Activated naive CD8-positive, alpha-beta T cell treated with anti-CD3 and anti-CD28 coated beads for 36 hours (primary cell): ENCODE measurements around the gene RAD54L. TPM values are rescaled to one million over a fixed set of nuclear protein-coding genes. Genes with fewer than 3 reads are reported as not detected.
A peak's percentile ranks its signal among the peaks of the same experiment; 100 is the strongest.

Experiments
- DNase-seq: peaks from one replicate; pipeline ENCODE4 v3.0.0; 2021
- H3K27ac Mint-ChIP-seq: one replicate; pipeline ENCODE4 v1.8.0; 2022; ENCODE audit warnings: mild to moderate bottlenecking, moderate library complexity, mixed read lengths
- H3K27me3 Mint-ChIP-seq: one replicate; pipeline ENCODE4 v1.8.0; 2022; ENCODE audit warnings: mild to moderate bottlenecking, mixed read lengths
- H3K36me3 Mint-ChIP-seq: one replicate; pipeline ENCODE4 v1.8.0; 2021; ENCODE audit warnings: mild to moderate bottlenecking, mixed read lengths
- H3K4me1 Mint-ChIP-seq: one replicate; pipeline ENCODE4 v1.8.0; 2021; ENCODE audit warnings: mixed read lengths
- H3K4me3 Mint-ChIP-seq: one replicate; pipeline ENCODE4 v1.8.0; 2022; ENCODE audit warnings: mild to moderate bottlenecking, moderate library complexity, mixed read lengths
- H3K9me3 Mint-ChIP-seq: one replicate; pipeline ENCODE4 v1.8.0; 2022; ENCODE audit warnings: mixed read lengths
- total RNA-seq, 2 experiments: library from RNA; stranded (reverse); gene quantifications; one replicate each; pipeline ENCODE4 v1.2.3, GENCODE V29; 2021

The RAD54L gene
- total RNA-seq, 2 experiments from 2014 or later, result 61.8 to 66.3 TPM

DNA sequence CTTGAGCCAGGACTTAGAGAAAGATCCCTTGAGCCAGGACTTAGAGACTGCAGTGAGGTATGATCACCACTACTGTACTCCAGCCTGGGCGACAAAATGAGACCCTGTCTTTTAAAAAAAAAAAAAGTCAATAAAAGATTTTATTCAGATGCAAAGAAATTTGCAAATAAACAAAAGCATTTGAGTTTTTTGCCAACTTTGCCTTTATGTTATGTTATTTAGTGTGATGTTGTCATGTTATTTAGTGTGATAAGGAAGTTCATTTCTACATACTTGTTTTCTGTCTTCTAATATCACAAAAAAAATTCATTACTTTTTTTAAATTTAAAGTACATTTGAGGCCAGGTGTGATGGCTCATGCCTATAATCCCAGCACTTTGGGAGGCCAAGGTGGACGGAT, 9.0 kb downstream of the RAD54L start:
- Mint-ChIP-seq H3K27ac (no peak overlapping the region), H3K27me3 (no peaks in the 10 kb centered on the region), H3K9me3 (no peaks in the 10 kb centered on the region), H3K4me3 (no peak overlapping the region), H3K4me1 (peaks cover 2% of the 10 kb centered on the region), H3K36me3 (peaks cover 65% of the 10 kb centered on the region)
- no peak for DNase-seq

GRCh38 chr1:46262508-46262907, 14.9 kb downstream of the RAD54L start:
- no peaks in the 10 kb centered on the region for H3K4me1 Mint-ChIP-seq
- no peaks in the 10 kb centered on the region for H3K27me3 Mint-ChIP-seq
- no peaks in the 10 kb centered on the region for H3K9me3 Mint-ChIP-seq
- no peak for DNase-seq
- no peak overlapping the region for H3K27ac Mint-ChIP-seq
- H3K4me3 Mint-ChIP-seq, result no peak overlapping the region
- peaks cover 69% of the 10 kb centered on the region for H3K36me3 Mint-ChIP-seq

DNA sequence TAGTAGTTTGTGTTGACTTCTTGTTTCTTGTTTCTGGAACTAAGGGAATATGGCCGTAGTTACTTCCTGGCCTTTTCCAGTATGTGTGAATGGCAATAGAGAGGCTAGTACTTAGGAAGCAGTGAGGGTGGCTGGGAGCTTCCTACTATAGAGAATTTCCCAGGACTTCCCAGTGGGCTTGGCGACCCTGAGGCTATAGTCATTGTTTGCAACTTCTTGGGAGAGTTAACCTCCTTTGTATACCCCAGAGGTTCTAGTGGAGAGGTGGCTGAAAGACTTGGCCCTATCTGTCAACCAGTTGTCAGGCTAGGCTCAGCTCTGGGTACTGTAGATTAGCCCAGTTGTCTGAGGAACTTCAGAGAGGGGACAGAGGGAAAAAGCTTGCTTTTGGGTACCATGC, 15.6 kb downstream of the RAD54L start:
- Mint-ChIP-seq H3K27ac (no peak overlapping the region), H3K36me3 (peaks cover 69% of the 10 kb centered on the region)

DNA sequence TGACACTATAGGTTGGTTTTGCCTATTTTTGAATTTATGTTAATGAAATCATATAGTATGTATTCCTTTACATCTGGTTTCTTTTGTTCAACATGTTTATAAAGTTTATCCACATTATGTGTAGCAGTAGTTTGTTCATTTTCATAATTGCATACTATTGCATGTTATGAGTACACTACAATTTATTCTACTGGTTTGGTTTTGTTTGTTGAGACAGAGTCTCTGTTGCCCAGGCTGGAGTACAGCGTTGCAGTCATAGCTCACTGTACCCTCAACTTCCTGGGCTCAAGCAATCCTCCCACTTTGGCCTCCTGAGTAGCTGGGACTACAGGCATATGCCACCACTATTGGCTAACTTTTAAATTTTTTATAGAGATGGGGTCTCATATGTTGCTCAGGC, 21.0 kb downstream of the RAD54L start:
- Mint-ChIP-seq H3K27me3 (no peaks in the 10 kb centered on the region), H3K4me3 (no peak overlapping the region), H3K9me3 (no peaks in the 10 kb centered on the region), H3K27ac (no peak overlapping the region), H3K4me1 (no peaks in the 10 kb centered on the region), H3K36me3 (peaks cover 71% of the 10 kb centered on the region)
- no peak for DNase-seq

More for the DNA sequence above, 15.6 kb downstream of the RAD54L start:
- Mint-ChIP-seq H3K4me3 (no peak overlapping the region), H3K9me3 (no peaks in the 10 kb centered on the region), H3K27me3 (no peaks in the 10 kb centered on the region), H3K4me1 (no peaks in the 10 kb centered on the region)
- no peak for DNase-seq

DNA sequence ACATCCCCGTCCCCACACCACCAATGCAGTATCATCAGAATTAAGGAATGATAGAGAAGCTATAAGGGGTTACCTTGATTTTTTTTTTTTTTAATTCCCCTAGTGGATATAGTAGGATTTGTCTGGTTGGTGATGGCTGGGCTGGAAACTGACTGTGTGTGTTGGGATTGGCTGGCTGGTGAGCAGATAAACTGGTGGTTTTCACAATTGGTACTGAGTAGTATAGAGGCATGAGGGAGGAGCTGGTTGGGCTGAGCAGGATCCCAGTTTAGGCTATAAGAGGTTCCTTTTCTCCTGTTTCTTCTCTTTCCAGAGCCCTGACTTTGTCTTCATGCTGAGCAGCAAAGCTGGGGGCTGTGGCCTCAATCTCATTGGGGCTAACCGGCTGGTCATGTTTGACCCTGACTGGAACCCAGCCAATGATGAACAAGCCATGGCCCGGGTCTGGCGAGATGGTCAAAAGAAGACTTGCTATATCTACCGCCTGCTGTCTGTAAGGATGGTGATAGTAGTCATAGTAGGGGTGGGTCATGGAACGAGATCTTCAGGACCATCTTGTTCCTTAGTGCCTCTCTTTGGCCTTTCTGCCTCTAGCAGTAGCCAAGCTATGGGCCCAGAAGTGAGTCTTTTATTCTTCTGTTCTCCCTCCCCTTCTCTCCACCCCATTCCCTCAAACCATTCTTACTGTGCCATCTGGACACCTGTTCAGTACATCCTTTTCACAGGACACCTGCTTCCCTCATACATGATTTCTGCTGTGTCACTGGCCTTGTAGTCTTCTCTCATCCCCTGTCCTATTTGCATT, 26.9 kb downstream of the RAD54L start:
- H3K9me3 Mint-ChIP-seq, result no peaks in the 10 kb centered on the region
- H3K4me3 Mint-ChIP-seq, result no peak overlapping the region
- H3K4me1 Mint-ChIP-seq, result no peaks in the 10 kb centered on the region
- peaks cover 62% of the 10 kb centered on the region for H3K36me3 Mint-ChIP-seq
- H3K27me3 Mint-ChIP-seq, result no peaks in the 10 kb centered on the region
- no peak overlapping the region for H3K27ac Mint-ChIP-seq
- no peak for DNase-seq

- DNase-seq, result no peak
- H3K4me3 Mint-ChIP-seq, result no peak overlapping the region
- no peak overlapping the region for H3K27ac Mint-ChIP-seq
- H3K27me3 Mint-ChIP-seq, result no peaks in the 10 kb centered on the region
- H3K4me1 Mint-ChIP-seq, result no peaks in the 10 kb centered on the region
- no peaks in the 10 kb centered on the region for H3K9me3 Mint-ChIP-seq
- H3K36me3 Mint-ChIP-seq, result peaks cover 58% of the 10 kb centered on the region
These were observed 27.4 kb downstream of the RAD54L start for GRCh38 chr1:46275030-46275337.

- Mint-ChIP-seq H3K4me3 (no peak overlapping the region), H3K36me3 (peaks cover 47% of the 10 kb centered on the region), H3K27me3 (no peaks in the 10 kb centered on the region), H3K9me3 (no peaks in the 10 kb centered on the region), H3K27ac (no peak overlapping the region), H3K4me1 (no peaks in the 10 kb centered on the region)
- DNase-seq, result no peak
These were observed 30.3 kb downstream of the RAD54L start for GRCh38 chr1:46277658-46278373.

DNA sequence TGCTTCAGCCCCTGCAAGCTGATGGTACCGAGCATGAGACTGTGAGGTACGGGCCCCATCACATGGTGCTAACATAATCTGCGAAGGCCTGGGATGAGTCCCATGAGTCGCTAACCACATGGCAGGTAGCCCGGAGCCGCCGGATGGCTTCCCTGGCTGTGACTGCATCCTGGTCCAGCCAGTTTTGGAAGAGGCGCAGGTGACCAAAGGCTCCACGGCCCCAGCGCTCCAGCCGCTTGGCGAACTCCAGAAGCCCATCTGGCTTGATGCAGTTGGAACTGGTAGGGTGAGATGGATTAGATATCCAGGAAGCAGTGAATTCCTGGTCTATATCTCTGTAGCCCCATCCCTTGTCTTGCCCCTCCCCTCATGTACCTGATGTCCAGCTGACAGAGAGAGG, 31.2 kb downstream of the RAD54L start:
- H3K36me3 Mint-ChIP-seq, result peaks cover 46% of the 10 kb centered on the region
- no peaks in the 10 kb centered on the region for H3K9me3 Mint-ChIP-seq
- H3K4me3 Mint-ChIP-seq, result no peak overlapping the region
- no peak for DNase-seq
- no peaks in the 10 kb centered on the region for H3K4me1 Mint-ChIP-seq
- H3K27ac Mint-ChIP-seq, result no peak overlapping the region
- H3K27me3 Mint-ChIP-seq, result no peaks in the 10 kb centered on the region

GRCh38 chr1:46280092-46280491, 32.5 kb downstream of the RAD54L start:
- H3K4me3 Mint-ChIP-seq, result no peak overlapping the region
- DNase-seq, result no peak
- peaks cover 1% of the 10 kb centered on the region for H3K4me1 Mint-ChIP-seq
- H3K36me3 Mint-ChIP-seq, result peaks cover 40% of the 10 kb centered on the region
- H3K9me3 Mint-ChIP-seq, result no peaks in the 10 kb centered on the region
- no peaks in the 10 kb centered on the region for H3K27me3 Mint-ChIP-seq
- H3K27ac Mint-ChIP-seq, result no peak overlapping the region

- Mint-ChIP-seq H3K27me3 (no peaks in the 10 kb centered on the region), H3K4me1 (peaks cover 7% of the 10 kb centered on the region), H3K36me3 (peaks cover 35% of the 10 kb centered on the region), H3K9me3 (no peaks in the 10 kb centered on the region), H3K27ac (peak overlapping the region; percentile 47), H3K4me3 (no peak overlapping the region)
- no peak for DNase-seq
These were observed 33.5 kb downstream of the RAD54L start for GRCh38 chr1:46281021-46281420.

GRCh38 chr1:46284058-46284457, 36.5 kb downstream of the RAD54L start:
- H3K4me3 Mint-ChIP-seq, result no peak overlapping the region
- no peak for DNase-seq
- H3K4me1 Mint-ChIP-seq, result peaks cover 18% of the 10 kb centered on the region
- no peaks in the 10 kb centered on the region for H3K27me3 Mint-ChIP-seq
- no peak overlapping the region for H3K27ac Mint-ChIP-seq
- peaks cover 41% of the 10 kb centered on the region for H3K36me3 Mint-ChIP-seq
- peaks cover 1% of the 10 kb centered on the region for H3K9me3 Mint-ChIP-seq

DNA sequence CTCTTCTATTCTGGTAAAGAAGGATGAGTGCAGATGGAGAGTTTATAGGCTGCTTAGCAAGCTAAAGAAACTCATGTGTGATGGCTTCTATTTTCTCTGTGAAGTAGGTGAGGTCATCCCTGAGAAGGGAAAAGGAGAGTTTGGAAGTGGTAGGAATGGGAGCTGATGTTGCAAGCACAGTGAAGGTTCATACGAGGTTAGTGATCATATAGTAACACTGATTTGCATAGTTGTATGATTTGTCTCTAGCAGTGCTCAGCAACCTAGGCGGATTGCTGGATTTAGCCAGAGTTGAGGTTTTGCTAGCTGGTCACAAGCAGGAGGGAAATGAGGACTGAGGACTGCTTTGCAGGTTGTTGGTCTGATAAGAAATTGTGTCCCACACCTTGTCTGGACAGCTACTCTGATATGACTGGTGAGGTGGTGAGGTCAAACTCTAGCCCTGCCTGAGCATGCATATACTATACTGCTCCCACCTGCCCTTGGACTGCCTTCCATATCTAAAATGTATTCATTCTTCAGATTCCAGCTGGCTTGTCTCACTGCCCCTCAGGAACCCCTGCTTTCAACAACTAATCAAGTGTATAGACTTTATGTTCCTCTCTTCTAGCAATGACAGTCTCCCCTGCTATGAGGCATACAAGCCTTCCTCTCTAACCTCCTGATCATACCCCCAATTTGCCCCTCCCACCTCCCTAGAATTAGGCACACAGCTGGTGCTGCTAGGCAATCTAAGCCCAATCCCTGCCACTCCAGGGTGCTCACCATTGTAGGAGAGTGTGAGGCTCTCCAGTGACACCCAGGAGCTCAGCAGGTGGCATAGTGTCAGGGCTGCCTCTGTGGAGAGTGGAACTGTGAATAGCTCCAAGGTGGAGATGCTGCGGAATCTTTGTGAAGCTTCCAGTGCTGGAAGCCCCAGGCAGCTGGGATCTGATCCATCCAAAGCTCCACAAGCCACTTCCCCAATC, 37.3 kb downstream of the RAD54L start:
- Mint-ChIP-seq H3K36me3 (peaks cover 41% of the 10 kb centered on the region), H3K4me3 (no peak overlapping the region)

DNA sequence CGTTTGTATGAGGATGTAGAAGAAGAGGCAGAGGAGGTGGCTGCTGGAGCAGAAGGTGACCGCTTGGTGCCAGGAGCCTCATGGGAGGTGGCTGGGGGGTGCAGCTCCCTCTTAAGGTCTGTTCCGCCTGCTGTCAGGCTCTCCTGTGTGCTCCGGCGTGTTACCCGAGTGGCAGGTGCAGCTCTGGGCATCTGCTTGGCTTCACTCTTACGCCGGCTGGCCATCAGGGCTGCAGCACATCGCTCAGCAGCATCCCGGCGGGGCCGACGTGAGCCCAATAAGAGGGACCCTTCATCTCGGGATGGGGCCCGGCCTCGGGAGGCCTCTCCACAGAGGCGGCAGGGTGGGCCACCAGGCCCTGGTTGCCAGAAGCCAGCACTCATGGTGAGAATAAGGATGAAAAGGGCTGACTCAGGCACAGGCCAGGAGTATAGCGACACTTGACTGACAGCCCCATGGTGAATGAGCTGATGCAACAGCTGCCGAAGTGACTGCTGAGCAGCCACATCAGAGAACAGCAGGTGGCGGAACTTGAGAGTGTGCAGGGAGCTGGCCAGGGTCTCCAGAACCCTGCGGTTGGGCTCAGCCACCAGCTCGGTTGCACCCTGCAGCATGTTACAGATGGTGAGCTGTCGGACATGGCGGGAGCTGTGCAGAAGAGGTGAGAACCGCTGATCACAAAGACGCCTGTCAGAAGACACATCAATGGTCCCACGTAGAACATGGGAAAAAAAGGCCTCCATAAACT, 38.3 kb downstream of the RAD54L start:
- no peak overlapping the region for H3K4me3 Mint-ChIP-seq
- H3K27me3 Mint-ChIP-seq, result no peaks in the 10 kb centered on the region
- peaks cover 1% of the 10 kb centered on the region for H3K9me3 Mint-ChIP-seq
- peak; percentile 67 for DNase-seq
- H3K36me3 Mint-ChIP-seq, result peaks cover 41% of the 10 kb centered on the region
- peak overlapping the region; percentile 87 for H3K27ac Mint-ChIP-seq
- H3K4me1 Mint-ChIP-seq, result peaks cover 21% of the 10 kb centered on the region

More for the DNA sequence above, 37.3 kb downstream of the RAD54L start:
- Mint-ChIP-seq H3K27me3 (no peaks in the 10 kb centered on the region), H3K9me3 (peaks cover 1% of the 10 kb centered on the region), H3K27ac (peak overlapping the region; percentile 87), H3K4me1 (peaks cover 21% of the 10 kb centered on the region)
- no peak for DNase-seq

DNA sequence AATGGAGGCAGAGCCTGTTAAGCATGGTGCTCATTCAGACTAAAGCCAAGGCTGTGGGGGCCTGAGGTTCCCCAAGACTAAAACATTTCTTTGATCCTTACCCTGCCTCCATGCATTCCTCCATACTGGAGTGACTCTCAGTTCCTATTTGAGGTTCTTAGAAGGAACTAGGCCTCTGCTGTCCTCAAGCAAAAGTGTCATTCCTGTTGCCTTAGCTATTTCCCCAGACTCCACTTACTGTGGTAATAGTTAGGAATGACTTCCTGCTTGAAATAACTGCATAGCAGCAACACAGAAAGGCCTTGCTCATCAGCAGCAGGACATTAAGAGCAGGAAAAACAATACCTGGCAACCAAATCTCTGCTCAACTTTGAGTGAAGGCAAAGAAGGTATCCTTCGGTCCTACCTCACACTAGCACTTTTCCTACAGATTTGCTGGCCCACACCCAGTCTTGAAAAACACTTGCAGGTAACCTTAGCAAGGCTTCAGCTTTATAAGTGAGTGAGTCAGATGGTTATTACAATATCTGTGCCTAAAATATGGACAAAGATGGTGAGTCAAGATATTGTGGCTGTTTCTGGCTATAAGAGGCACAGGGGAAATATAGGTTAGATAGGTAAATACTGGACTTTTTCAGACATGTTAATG, 41.0 kb downstream of the RAD54L start:
- H3K27ac Mint-ChIP-seq, result peak overlapping the region; percentile 66
- DNase-seq, result no peak
- H3K36me3 Mint-ChIP-seq, result peaks cover 30% of the 10 kb centered on the region
- H3K9me3 Mint-ChIP-seq, result peaks cover 1% of the 10 kb centered on the region
- H3K4me3 Mint-ChIP-seq, result no peak overlapping the region
- no peaks in the 10 kb centered on the region for H3K27me3 Mint-ChIP-seq
- peaks cover 21% of the 10 kb centered on the region for H3K4me1 Mint-ChIP-seq
